H1 (cell line): ENCODE results near the gene CHPF.

Source experiments
- CTCF ChIP-seq, 3 experiments: IDR thresholded peaks; 1 replicate in 2 of 3; 2 replicates in 1 of 3; pipeline versions ENCODE4 v1.5.1 to v1.6.1; 2011; ENCODE audit warnings: low read length in 3 of 3, mild to moderate bottlenecking in 3 of 3, inconsistent platforms in 2 of 3, low read depth in 1 of 3, moderate library complexity in 1 of 3; ENCODE audit not compliant: insufficient read depth in 1 of 3; ENCODE audit errors: control extremely low read depth in 1 of 3
- E2F6 ChIP-seq: IDR thresholded peaks from 2 replicates; pipeline ENCODE4 v1.6.1; 2012; ENCODE audit warnings: inconsistent platforms
- EP300 ChIP-seq, 2 experiments: IDR thresholded peaks; 1 replicate in 1 of 2; 2 replicates in 1 of 2; pipeline ENCODE4 v1.6.1; 2011 to 2012; ENCODE audit warnings: low read depth in 2 of 2, low read length in 2 of 2, mild to moderate bottlenecking in 2 of 2, borderline replicate concordance in 1 of 2, inconsistent platforms in 1 of 2, moderate library complexity in 1 of 2
- EZH2 ChIP-seq: fragments of 200-600 bp; sonication (generic); IDR thresholded peaks from 2 replicates; pipeline ENCODE4 v1.7.1; 2012; ENCODE audit warnings: low read depth, mild to moderate bottlenecking, moderate library complexity, low read length, inconsistent platforms; ENCODE audit not compliant: severe bottlenecking
- FOSL1 ChIP-seq: IDR thresholded peaks from 2 replicates; pipeline ENCODE4 v1.6.1; 2011; ENCODE audit warnings: mild to moderate bottlenecking, low read depth, low read length, moderate library complexity; ENCODE audit not compliant: insufficient read depth
- MAX ChIP-seq: IDR thresholded peaks from 2 replicates; pipeline ENCODE4 v1.6.1; 2012; ENCODE audit warnings: inconsistent platforms
- POLR2AphosphoS5 ChIP-seq: IDR thresholded peaks from 2 replicates; pipeline ENCODE4 v1.6.1; 2011; ENCODE audit warnings: low read depth, low read length
- SP2 ChIP-seq: IDR thresholded peaks from 2 replicates; pipeline ENCODE4 v1.6.1; 2012; ENCODE audit warnings: mild to moderate bottlenecking, low read length, inconsistent platforms
- TBP ChIP-seq: IDR thresholded peaks from 2 replicates; pipeline ENCODE4 v1.6.1; 2011; ENCODE audit warnings: low read depth, low read length, improper control_type of control experiment
- TEAD4 ChIP-seq: IDR thresholded peaks from 2 replicates; pipeline ENCODE4 v1.6.1; 2012; ENCODE audit warnings: low read depth, low read length, inconsistent platforms, mixed read lengths
- USF2 ChIP-seq: IDR thresholded peaks from 2 replicates; pipeline ENCODE4 v1.6.1; 2011; ENCODE audit warnings: low read length, improper control_type of control experiment

- TF ChIP-seq MAX (no peak), USF2 (no peak), TEAD4 (no peak), EZH2 (no peak), POLR2AphosphoS5 (no peak; the same call in 1 of the 2 replicates), FOSL1 (no peak), E2F6 (no peak), CTCF (IDR thresholded peaks at IDR 0.05; ENCODE audit: control extremely low read depth in 1 of 3, insufficient read depth in 1 of 3, low read depth in 1 of 3, low read length in 3 of 3) (no peak), SP2 (no peak), EP300 (IDR thresholded peaks at IDR 0.05; ENCODE audit: borderline replicate concordance in 1 of 2, low read depth in 2 of 2, low read length in 2 of 2) (no peak), TBP (no peak)
Observed at GRCh38 chr2:219556413-219556812, 12.8 kb upstream of the CHPF start.
